GM19395 (cell line): Measurements from ENCODE around the gene TMEM150C.
"Not testable (repeated sequence)": the region's sequence is repeated elsewhere in the genome, so short reads cannot be mapped to it uniquely, and the experiment has no call there.

Experiments used
- ATAC-seq: cut with Tn5 transposase; IDR thresholded peaks from one replicate; pipeline ENCODE4 v1.9.1; 2021; ENCODE audit warnings: mild to moderate bottlenecking, moderate library complexity; ENCODE audit not compliant: unreplicated experiment

The TMEM150C gene

GRCh38 chr4:82569727-82570126, 7.9 kb upstream of the TMEM150C start:
- no peak for ATAC-seq

DNA sequence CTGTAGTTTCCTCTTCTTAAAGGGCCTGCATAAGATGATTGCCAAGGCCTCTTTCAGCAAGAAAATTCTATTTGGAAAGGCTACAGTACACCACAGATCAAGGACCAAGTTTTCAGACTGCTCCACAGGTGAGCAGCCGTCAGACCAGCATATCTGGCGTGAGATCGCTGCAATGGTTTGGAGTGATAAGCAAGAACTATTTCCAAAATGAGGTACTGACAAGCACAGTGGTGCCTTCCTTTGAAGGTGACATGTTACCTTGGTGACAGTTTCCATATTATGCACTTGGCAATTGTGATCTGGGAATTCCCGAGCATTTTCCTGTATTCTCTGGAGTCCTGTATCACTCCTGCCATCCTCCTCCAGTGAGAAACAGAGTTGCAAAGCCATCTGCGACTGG, 7.3 kb upstream of the TMEM150C start:
- ATAC-seq: no peak

GRCh38 chr4:82567444-82567843, 5.7 kb upstream of the TMEM150C start:
- no peak for ATAC-seq

- ATAC-seq: no peak
Measured at GRCh38 chr4:82562564-82562854, 721 bp upstream of the TMEM150C start.

DNA sequence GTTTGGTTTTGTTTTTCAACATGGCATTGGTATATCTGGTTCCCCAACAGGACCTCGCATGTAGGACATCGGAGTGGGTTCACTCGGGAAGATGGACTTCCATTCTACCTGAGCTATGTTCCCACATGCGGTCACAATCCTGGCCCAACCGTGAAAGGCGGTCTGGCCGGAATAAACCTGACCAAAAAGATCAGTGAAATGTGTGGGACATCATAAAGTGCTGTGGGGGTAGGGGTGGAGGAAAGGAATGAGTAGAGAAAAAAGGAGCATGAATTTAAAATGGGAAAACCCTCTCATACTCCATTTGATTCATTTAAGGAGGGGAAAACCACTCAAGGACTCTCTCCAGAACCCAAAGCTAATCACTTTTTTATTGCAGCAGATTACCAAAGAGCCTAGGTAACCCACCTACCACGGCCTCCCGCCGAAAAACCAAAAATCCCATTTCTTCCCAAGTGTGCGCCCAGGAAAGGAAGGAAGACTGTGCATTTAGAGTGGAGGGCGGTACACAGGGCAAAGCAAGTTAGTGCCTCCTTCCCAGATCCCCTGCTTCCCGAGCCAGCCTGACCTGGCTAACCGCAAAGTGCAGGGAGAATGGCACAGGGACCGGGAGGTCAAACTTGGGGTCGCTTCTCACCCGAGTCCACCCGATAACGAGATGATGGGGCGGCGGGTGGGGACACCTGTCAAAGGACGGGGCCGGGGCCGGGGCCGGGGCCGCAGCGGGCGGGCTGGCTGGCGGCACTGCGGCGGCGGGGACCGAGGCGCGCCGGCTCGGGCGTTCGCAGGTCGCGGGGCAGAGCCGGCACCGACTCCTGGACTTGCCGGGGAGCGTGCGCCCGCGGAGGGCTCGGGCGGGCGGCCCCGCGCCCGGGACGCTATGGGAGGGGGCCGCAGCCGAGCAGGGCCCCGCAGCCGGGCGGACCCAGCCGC, 669 bp downstream of the TMEM150C start:
- no peak for ATAC-seq

DNA sequence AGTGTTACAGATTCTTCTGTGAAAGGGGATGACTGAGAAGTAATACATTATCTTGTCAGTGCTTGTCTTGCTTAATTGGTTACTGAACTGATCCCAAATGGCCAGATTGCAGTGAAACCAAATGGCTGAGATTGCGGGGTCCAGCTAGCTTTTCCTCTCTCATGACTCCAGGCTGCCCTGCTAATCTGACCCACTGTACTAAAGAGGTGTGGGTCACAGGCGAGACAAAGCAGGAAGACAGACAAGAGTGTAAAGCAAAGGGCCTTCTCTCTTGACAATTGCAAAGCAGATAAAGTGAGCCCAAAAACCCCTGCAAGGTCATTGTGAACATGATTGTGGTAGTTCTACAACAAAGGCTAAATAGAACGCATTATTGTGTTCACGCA, 2.1 kb downstream of the TMEM150C start:
- ATAC-seq: no peak

DNA sequence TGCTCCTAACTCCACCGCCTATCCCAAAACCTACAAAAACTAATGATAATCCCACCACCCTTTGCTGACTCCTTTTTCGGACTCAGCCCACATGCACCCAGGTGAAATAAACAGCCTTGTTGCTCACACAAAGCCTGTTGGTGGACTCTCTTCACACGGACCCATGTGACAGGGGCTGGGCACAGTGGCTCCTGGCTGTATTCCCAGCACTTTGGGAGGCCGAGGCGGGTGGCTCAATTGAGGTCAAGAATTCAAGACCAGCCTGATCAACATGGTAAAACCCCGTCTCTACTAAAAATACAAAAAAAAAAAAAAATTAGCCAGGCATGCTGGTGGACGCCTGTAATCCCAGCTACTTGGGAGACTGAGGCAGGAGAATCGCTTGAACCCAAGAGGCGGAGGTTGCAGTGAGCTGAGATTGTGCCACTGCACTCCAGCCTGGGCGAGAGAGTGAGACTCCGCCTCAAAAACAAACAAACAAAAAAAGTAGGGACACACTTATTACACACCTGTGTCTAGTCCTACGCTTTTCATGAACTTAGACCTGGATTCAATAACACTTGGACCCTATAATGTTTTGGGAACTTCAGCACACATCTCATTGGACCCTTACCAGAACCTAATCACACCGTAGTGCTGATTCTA, 2.6 kb downstream of the TMEM150C start:
- ATAC-seq: not testable (repeated sequence)

DNA sequence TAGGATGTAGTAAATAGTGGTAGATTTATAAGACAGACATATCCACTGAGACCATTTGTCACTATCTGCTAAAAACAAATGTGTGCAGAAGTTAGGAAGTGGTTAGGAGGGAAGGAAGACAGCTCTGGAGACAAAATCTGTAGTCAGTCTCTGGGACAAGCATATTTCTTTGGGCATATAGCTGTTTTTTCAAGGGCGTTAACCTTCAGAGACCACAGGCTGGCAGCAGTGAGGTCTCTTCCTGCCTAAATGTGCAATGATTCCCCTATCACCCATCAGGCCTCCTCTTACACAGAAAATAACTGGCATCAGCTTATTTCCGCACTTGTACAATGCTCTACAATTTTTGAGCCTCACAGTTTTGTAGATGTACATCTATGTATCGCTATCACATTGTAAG, 6.5 kb downstream of the TMEM150C start:
- ATAC-seq: no peak

- no peak for ATAC-seq
Measured at GRCh38 chr4:82553020-82553419, 8.8 kb downstream of the TMEM150C start.

- ATAC-seq: no peak
Measured at GRCh38 chr4:82551734-82552133, 10.1 kb downstream of the TMEM150C start.

DNA sequence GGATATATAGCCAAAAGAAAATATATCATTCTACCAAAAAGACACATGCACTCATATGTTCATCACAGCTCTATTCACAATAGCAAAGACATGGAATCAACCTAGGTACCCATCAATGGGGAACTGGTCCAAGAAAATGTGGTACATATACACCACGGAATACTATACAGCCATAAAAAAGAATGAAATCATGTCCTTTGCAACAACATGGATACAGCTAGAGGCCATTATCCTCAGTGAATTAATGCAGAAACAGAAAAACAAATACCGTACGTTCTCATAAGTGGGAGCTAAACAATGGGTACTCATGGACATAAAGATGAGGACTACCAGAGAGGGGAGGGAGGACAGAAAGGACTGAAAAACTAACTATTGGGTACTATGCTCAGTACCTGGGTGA, 13.9 kb downstream of the TMEM150C start:
- not testable (repeated sequence) for ATAC-seq

DNA sequence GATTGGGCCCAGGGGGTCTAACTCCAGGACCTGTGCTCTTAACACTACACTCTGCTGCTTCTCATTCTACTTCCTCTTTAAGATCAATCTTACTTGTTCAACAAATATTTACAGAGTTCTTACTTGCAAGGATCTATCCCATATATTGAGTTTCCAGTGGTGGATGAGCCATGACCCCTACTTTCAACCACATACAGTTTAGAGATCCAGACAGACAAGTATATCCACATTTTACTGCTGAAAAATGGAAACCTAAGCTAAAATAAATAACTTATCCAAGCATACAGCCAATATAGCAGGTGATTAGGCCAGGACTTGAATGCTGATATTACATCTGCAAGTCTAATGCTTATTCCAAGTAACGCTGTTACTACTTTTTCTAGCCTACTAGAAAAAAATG, 18.7 kb downstream of the TMEM150C start:
- no peak for ATAC-seq

DNA sequence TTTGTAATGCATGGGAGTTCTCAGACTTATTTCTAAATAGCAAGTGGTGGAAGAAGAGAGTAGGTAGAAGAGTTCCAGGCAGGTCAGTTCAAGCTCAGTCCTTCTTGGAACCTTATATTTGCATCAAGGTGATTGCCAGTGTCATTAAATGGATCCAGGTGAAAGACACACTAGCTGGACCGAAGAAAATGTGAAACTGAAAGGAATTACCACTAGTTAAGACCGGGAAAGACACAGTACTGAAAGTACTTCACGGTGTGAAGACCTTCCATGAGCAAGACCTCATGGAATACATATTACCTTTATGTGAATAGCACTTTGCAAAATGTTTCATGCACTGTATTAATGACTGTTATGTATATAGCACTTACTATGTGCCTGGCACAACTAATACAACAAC, 19.1 kb downstream of the TMEM150C start:
- no peak for ATAC-seq

GRCh38 chr4:82529322-82529721, 32.5 kb downstream of the TMEM150C start:
- ATAC-seq: no peak

- no peak for ATAC-seq
Measured at GRCh38 chr4:82528868-82529267, 32.9 kb downstream of the TMEM150C start.

- no peak for ATAC-seq
Measured at GRCh38 chr4:82528074-82528473, 33.7 kb downstream of the TMEM150C start.

GRCh38 chr4:82525307-82525911, 36.4 kb downstream of the TMEM150C start:
- no peak for ATAC-seq

DNA sequence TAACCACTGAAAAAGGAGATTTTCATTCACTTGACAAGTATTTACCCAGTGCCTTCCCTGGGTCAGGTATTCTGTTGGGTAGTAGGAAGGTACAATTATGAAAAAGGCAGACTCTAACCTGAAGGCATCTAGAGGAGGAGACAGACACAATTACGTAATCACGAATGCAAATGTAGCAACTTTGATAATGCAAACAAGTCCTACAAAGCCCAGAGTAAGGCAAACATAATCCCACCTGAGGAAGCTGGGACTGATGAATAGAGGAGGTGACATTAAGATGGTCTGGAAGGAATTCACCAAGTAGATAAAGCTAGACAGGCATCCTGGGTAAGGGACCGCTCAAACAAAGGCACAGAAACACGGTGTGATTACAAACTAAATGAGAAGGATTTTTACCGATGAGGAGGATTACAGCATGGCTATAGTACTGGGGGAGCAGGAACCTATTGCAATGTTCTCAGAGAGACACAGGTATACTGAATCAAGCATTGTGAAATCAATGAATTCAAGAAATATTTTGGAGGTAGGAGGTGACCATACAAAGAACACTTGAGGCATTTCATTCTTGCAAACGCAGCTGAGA, 37.1 kb downstream of the TMEM150C start:
- ATAC-seq: no peak

GRCh38 chr4:82523179-82523578, 38.6 kb downstream of the TMEM150C start:
- ATAC-seq: no peak

GRCh38 chr4:82522472-82522871, 39.3 kb downstream of the TMEM150C start:
- ATAC-seq: no peak

DNA sequence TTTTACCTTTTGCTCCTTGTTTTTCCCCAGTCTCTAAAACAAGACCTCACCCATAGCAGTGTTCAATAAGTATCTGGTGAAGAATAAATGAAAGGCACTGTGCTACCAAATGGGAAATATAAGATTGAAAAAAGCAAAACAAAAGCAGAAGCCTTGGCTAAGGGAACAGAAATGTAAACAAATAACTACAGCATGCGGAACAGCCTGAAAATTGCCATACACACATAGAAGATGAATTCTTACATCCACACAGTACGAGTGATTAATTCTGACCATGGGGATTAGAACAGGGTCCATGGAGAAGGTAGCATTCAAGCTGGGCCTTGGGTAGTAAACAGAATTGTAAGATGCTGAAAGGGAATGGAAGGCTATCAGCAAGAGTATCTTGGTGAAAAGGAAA, 40.5 kb downstream of the TMEM150C start:
- no peak for ATAC-seq

DNA sequence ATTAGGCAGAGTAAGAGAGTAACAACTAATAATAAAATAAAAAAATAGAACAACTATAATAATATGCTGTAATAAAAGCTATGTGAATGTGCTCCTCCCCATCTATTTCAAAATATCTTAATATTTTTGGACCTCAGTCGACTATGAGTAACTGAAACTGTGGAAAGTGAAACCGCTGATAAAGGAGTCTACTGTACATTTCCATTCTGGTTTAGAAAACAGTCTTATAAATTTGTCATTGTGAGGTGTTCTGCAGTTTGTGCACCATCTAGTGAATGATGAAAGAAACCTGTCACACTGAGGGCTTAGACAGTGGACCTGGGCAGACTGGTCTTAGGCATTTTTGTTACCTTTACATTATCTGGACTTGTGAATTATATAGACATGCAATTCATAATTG, 42.0 kb downstream of the TMEM150C start:
- ATAC-seq: no peak
